ENCODE measurements around the gene NMT1.

Gene NMT1

GRCh38 chr17:45086391-45086790, 25.3 kb downstream of the NMT1 start:
- DNase-seq = no peak

DNA sequence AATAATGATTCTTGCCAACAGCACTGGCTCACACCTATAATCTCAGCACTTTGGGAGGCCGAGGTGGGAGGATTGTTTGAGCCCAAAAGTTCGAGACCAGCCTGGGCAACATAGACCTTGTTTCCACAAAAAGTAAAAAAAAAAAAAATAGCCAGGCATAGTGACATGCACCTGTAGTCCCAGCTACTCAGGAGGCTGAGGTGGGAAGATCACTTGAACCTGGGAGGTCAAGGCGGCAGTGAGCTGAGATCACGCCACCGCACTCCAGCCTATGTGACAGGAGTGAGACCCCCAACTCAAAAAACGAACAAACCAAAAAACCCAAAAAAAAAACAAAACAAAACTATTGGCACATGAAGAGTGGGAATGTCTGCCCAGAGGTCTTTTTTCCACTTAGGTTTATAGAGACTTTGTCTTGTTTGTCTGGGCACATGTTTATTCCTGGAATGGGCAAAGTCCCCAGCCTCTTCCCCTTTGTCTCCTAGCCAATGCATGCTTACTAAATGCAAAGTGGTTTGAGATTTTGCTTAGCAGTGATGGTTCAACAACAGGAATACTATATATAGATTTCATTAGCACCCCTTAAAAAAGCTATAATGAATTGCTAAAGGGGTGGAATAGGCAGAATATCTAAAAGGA, 25.9 kb downstream of the NMT1 start:
- no peak for DNase-seq

GRCh38 chr17:45087504-45087975, 26.4 kb downstream of the NMT1 start:
- peak; percentile 32 to 44 for DNase-seq

GRCh38 chr17:45087978-45088377, 26.9 kb downstream of the NMT1 start:
- no peak for DNase-seq

- DNase-seq = no peak
Observed at GRCh38 chr17:45088741-45089140, 27.6 kb downstream of the NMT1 start.

- DNase-seq = no peak
Observed at GRCh38 chr17:45090711-45091110, 29.6 kb downstream of the NMT1 start.

GRCh38 chr17:45091778-45092425, 30.8 kb downstream of the NMT1 start:
- no peak for DNase-seq

DNA sequence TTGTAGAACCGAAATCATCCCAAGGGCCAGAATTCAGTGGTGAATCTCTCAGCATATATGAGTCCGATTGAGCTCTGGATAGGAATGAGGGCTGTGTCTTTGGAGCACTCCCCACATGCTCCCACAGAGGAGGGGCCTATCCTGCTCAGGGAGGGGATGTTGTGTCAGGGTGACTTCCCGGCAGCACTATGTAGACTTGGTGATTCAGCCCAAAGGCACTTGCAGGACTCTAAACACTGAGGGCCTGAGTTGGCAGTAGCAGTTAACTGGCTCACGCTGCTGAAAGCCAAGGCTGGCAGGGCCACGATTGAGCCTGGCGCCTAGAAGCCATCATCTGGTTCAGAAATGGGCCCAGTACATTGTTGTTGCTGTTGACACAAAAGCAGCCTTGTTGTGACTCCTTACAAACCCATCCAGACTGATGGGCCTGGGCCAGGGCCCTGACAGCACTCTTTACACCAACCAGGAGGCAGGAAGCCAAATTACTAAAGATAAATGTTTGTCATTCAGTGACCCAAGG, 31.9 kb downstream of the NMT1 start:
- DNase-seq = no peak

DNA sequence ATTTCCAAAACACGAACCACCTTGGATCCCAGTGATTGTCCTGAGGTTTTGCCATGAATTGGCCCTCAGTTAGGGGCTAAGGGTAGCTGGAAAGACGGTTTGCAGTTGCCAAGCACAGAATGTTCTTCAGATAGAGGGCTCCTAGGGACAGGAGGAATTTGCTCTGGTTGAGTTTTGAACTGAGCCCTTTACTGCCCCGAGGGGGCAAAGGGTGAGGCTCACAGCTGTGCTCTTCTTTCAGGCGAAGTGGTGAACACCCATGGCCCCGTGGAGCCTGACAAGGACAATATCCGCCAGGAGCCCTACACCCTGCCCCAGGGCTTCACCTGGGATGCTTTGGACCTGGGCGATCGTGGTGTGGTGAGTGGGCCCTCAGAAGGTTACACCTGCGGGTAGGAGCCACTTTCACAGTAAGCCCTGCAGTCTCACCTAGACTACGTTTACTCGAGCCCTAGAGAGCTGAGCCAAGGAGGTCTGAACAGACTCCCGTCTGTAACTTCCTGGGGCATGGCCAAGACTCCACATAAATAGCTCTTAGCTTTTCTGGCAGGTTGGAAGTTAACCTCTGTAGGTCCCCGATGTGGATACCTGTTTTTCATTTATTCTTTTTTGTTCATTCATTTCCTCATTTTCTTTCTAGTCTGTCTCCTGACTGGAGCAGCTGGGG, 32.5 kb downstream of the NMT1 start:
- no peak for DNase-seq

GRCh38 chr17:45096141-45096540, 35.0 kb downstream of the NMT1 start:
- DNase-seq = peak; percentile 47 to 77

GRCh38 chr17:45096926-45097325, 35.8 kb downstream of the NMT1 start:
- no peak for DNase-seq

GRCh38 chr17:45098081-45098868, 37.2 kb downstream of the NMT1 start:
- DNase-seq = no peak

DNA sequence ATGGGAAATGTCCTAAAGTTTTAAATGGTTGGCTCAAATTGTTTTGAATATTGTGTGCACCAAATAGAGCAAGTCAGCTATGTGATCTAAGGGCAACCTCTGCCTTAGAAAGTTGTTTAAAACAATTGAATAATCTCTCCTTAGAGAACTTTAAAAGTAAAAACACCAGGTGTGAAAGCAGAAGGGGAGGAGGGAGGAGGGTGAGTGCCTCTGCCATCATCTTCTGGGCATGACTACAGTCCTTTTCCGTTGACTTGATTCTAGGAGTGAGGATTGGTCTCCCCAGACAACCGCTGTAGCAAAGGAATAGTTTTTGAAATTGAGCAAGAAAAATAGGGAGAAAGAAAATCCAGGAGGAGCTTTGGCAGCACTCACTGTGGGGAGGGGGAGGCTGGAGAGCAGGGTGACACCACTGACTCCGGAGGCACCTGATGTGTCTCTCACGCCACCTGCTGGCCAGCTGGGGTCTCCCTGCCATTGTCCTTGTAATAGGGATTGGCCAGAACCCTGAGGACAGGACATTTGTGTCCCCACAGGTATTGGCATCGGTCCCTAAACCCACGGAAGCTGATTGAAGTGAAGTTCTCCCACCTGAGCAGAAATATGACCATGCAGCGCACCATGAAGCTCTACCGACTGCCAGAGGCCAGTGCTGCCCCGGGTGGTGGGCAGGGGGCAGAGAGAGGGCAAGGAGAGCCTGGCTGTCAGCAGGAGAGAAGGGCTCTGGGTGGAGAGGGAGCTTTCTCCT, 37.9 kb downstream of the NMT1 start:
- peak; percentile 46 to 68 for DNase-seq

DNA sequence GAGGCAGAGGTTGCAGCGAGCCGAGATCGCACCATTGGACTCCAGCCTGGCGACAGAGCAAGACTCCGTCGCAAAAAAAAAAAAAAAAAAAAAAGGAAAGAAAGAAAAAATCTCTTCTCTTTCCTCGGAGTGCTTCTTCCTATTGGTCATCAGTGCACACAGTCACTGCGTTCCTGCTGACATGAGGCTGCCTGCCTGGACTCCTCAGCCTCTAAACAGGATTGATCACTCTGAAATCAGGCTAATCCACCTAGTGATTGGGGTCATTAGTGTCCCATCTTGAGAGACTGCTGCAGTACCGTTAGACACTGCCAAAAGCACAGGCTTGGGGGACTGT, 40.4 kb downstream of the NMT1 start:
- DNase-seq = no peak

DNA sequence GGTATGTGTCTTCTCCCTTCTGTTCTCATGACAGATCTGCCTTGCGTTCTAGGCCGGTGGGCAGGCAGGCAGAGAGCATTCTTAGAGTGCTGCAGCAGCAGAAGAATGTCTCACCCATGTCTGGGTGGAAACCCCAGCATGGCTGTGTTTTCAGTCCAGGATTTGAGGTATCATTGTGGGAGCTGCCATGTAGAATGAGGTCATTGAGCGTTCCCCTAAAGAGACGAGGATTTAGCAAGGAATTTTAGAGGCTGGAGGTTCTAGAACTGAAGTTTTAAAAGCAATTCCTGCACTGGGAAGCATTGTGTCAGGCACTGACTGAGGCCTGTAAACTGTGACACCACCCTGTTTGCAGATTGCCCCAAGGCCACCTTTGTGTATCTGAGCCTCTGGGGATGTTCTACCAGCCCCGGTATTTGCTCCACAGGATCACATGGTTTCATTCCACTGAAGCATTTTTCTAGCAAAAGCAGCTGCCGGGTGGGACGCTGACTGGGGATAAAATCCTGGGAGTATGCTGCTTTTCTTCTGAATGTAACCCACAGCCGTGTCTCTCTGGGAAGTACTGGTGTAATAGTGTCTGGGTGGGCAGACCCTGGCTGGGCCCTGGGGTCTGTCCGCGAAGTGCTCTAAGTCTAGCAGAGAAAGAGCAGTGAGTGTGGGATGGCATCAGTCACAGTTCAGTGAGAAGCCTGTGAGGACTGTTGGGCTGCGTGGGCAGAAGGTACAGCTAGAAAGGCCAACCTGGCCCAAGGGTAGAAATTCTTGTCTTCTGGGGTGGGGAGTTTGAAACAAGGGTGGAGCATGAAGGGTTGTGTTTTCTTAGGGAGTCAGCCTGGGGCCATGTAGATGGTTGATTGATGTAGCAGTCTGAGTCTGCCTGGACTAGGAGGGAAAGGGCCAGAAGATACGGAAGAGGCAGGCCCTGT, 41.0 kb downstream of the NMT1 start:
- DNase-seq = no peak

- DNase-seq = no peak
Observed at GRCh38 chr17:45102856-45103255, 41.7 kb downstream of the NMT1 start.

- no peak for DNase-seq
Observed at GRCh38 chr17:45103269-45103795, 42.2 kb downstream of the NMT1 start.

DNA sequence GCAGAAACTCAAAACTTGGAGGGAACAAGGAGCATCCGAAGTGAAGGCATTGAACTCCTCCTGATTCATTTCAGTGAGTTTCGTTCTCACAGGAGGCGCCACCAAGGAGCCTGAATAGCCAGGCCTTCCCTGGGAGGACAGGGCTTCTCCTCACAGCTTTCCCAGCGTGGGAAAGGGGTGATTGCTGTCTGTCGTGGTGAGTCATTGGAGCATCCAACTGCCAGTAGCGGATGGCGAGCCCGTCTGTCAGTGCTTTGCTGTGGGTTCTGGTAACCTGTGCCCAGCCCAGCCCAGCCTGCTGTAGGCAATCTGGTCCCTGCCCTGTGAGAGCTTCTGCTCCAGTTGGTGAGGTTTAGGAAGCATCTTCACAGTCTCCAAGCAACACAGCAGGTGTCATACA, 42.9 kb downstream of the NMT1 start:
- no peak for DNase-seq

DNA sequence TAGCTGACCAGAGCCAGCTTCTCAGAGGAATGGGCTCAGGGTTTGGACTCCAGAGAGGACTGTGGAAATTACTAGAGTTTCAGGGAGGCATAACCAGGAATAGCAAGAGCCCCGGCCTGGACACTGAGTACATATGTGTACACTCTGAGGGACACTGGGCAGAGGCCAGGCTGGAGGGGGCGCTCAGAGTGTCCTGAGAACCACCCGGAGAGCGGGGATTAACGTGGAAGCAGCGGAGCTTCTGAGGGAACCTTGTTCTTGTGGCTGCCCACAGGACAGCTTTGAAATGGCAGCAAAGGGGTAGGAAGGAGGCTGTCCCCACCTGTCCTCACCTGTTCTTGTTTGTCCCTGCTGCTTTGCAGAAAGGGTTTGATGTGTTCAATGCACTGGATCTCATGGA, 43.4 kb downstream of the NMT1 start:
- DNase-seq = no peak

DNA sequence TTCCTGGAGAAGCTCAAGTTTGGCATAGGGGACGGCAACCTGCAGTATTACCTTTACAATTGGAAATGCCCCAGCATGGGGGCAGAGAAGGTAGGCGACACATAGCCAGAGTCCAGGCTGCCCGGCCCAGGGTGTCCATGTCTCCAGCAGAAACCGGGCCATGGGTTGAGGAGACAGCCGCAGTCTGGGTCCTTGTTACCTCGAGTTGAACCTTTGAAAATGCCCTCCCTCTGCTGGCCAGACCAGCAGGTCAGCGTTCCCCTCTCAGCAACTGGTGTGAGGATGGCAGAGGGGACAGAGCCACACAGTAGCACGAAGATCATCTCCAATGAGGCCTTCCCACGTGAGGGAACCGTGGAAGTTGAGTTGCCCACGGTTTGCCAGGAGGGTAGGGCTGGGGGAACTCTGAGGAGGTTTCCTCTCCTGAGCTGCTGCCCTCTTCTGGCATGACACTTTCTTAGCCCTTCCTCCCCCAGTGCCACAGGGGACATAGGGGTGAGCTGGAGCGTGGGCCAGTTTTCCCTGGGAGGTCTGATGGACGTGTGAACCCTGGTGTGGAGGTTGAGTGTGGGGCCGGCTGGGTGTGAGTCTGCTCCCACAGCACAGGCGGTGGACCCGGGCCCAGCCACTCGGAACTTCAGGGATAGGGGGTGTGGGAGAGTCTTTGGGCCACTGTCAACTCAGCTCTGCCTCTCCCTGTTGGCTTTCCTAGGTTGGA, 43.9 kb downstream of the NMT1 start:
- no peak for DNase-seq

Data from Kasumi-1 (cell line).